ENCODE measurements around the gene NUDT1.

The NUDT1 gene

GRCh38 chr7:2205036-2205780 lies 36.8 kb upstream of the NUDT1 start:
- no peak for DNase-seq

GRCh38 chr7:2208712-2209111 lies 33.3 kb upstream of the NUDT1 start:
- no peak for DNase-seq

GRCh38 chr7:2209146-2209960 lies 32.7 kb upstream of the NUDT1 start:
- DNase-seq, result peak; percentile 83

- DNase-seq, result no peak
These were observed 32.1 kb upstream of the NUDT1 start for GRCh38 chr7:2209961-2210323.

- no peak for DNase-seq
These were observed 31.3 kb upstream of the NUDT1 start for GRCh38 chr7:2210551-2211258.

GRCh38 chr7:2211259-2211880 lies 30.7 kb upstream of the NUDT1 start:
- no peak for DNase-seq

- no peak for DNase-seq
These were observed 30.1 kb upstream of the NUDT1 start for GRCh38 chr7:2211926-2212325.

GRCh38 chr7:2212906-2213305 lies 29.1 kb upstream of the NUDT1 start:
- DNase-seq, result no peak

- no peak for DNase-seq
These were observed 28.3 kb upstream of the NUDT1 start for GRCh38 chr7:2213551-2214215.

GRCh38 chr7:2214636-2215035 lies 27.4 kb upstream of the NUDT1 start:
- DNase-seq, result no peak

GRCh38 chr7:2215851-2216250 lies 26.2 kb upstream of the NUDT1 start:
- no peak for DNase-seq

GRCh38 chr7:2217206-2217605 lies 24.8 kb upstream of the NUDT1 start:
- no peak for DNase-seq

- no peak for DNase-seq
These were observed 24.1 kb upstream of the NUDT1 start for GRCh38 chr7:2217716-2218443.

- DNase-seq, result no peak
These were observed 23.6 kb upstream of the NUDT1 start for GRCh38 chr7:2218444-2218785.

- no peak for DNase-seq
These were observed 22.9 kb upstream of the NUDT1 start for GRCh38 chr7:2219136-2219535.

- DNase-seq, result no peak
These were observed 22.4 kb upstream of the NUDT1 start for GRCh38 chr7:2219606-2220005.

GRCh38 chr7:2220030-2220429 lies 22.0 kb upstream of the NUDT1 start:
- no peak for DNase-seq

GRCh38 chr7:2220506-2220905 lies 21.5 kb upstream of the NUDT1 start:
- DNase-seq, result no peak

- DNase-seq, result no peak
These were observed 21.1 kb upstream of the NUDT1 start for GRCh38 chr7:2220954-2221353.

GRCh38 chr7:2222516-2222915 lies 19.5 kb upstream of the NUDT1 start:
- no peak for DNase-seq

GRCh38 chr7:2223321-2223720 lies 18.7 kb upstream of the NUDT1 start:
- DNase-seq, result no peak

GRCh38 chr7:2224491-2224928 lies 17.5 kb upstream of the NUDT1 start:
- DNase-seq, result no peak
